IPS-18a (cell line): ENCODE data around the gene TCAF1.

ENCODE experiments used
- H3K27ac ChIP-seq: one replicate; pipeline ENCODE4 v1.5.1; 2013; ENCODE audit warnings: low read length
- H3K27me3 ChIP-seq: one replicate; pipeline ENCODE4 v1.6.1; 2013; ENCODE audit warnings: mild to moderate bottlenecking, low read length; ENCODE audit not compliant: control insufficient read depth, insufficient read depth
- H3K36me3 ChIP-seq: one replicate; pipeline ENCODE4 v1.6.1; 2013; ENCODE audit warnings: low read depth, low read length; ENCODE audit not compliant: control insufficient read depth
- H3K4me1 ChIP-seq: one replicate; pipeline ENCODE4 v1.6.1; 2013; ENCODE audit warnings: low read depth, low read length; ENCODE audit not compliant: control insufficient read depth
- H3K4me3 ChIP-seq: one replicate; pipeline ENCODE4 v1.5.1; 2013; ENCODE audit warnings: low read length
- H3K9ac ChIP-seq: one replicate; pipeline ENCODE4 v1.6.1; 2013; ENCODE audit warnings: mild to moderate bottlenecking, low read length, moderate library complexity
- H3K9me3 ChIP-seq: one replicate; pipeline ENCODE4 v1.6.1; 2013; ENCODE audit warnings: low read depth, low read length; ENCODE audit not compliant: control insufficient read depth

Gene TCAF1

GRCh38 chr7:143901668-143902331 is at the start of gene TCAF1:
TCAF1 (minus strand) TSS chr7:143902176; CDS start chr7:143876608, 25,568 bp downstream.
- Histone ChIP-seq H3K9ac (peak within 1 kb of the TSS; percentile 95), H3K27ac (peak within 1 kb of the TSS; percentile 93), H3K4me3 (peak within 1 kb of the TSS; percentile 99), H3K36me3 (no peaks in the 10 kb centered on the region), H3K9me3 (no peaks in the 10 kb centered on the region), H3K4me1 (peaks cover 34% of the 10 kb centered on the region), H3K27me3 (peaks cover 6% of the 10 kb centered on the region)

GRCh38 chr7:143948733-143949132 is 46.8 kb upstream of the TCAF1 start:
- Histone ChIP-seq H3K9me3 (no peaks in the 10 kb centered on the region), H3K9ac (no peak overlapping the region), H3K4me1 (no peaks in the 10 kb centered on the region), H3K36me3 (no peaks in the 10 kb centered on the region), H3K27ac (no peak overlapping the region), H3K4me3 (no peak overlapping the region), H3K27me3 (no peaks in the 10 kb centered on the region)

GRCh38 chr7:143947111-143947510 is 45.1 kb upstream of the TCAF1 start:
- H3K27ac ChIP-seq = no peak overlapping the region
- H3K27me3 ChIP-seq = no peaks in the 10 kb centered on the region
- no peak overlapping the region for H3K9ac ChIP-seq
- no peaks in the 10 kb centered on the region for H3K4me1 ChIP-seq
- no peak overlapping the region for H3K4me3 ChIP-seq
- H3K9me3 ChIP-seq = no peaks in the 10 kb centered on the region
- no peaks in the 10 kb centered on the region for H3K36me3 ChIP-seq

- no peak overlapping the region for H3K27ac ChIP-seq
- H3K27me3 ChIP-seq = no peaks in the 10 kb centered on the region
- H3K4me1 ChIP-seq = no peaks in the 10 kb centered on the region
- H3K36me3 ChIP-seq = no peaks in the 10 kb centered on the region
- H3K4me3 ChIP-seq = no peak overlapping the region
- no peak overlapping the region for H3K9ac ChIP-seq
- no peaks in the 10 kb centered on the region for H3K9me3 ChIP-seq
Measured at GRCh38 chr7:143945423-143945822, 43.4 kb upstream of the TCAF1 start.

- Histone ChIP-seq H3K4me1 (no peaks in the 10 kb centered on the region), H3K27ac (no peak overlapping the region), H3K27me3 (no peaks in the 10 kb centered on the region), H3K9me3 (no peaks in the 10 kb centered on the region), H3K9ac (no peak overlapping the region), H3K36me3 (no peaks in the 10 kb centered on the region), H3K4me3 (no peak overlapping the region)
Measured at GRCh38 chr7:143938379-143939243, 36.6 kb upstream of the TCAF1 start.

GRCh38 chr7:143936087-143937009 is 34.4 kb upstream of the TCAF1 start:
- Histone ChIP-seq H3K4me3 (no peak overlapping the region), H3K27ac (no peak overlapping the region), H3K9ac (no peak overlapping the region), H3K4me1 (no peaks in the 10 kb centered on the region), H3K9me3 (no peaks in the 10 kb centered on the region), H3K27me3 (no peaks in the 10 kb centered on the region), H3K36me3 (no peaks in the 10 kb centered on the region)

GRCh38 chr7:143934526-143935325 is 32.8 kb upstream of the TCAF1 start, which contains the start of gene OR2F2:
OR2F2 (plus strand) TSS chr7:143935233; CDS start chr7:143935233, 0 bp downstream.
- H3K9ac ChIP-seq = no peak within 1 kb of the TSS
- no peaks in the 10 kb centered on the region for H3K9me3 ChIP-seq
- no peaks in the 10 kb centered on the region for H3K4me1 ChIP-seq
- no peak within 1 kb of the TSS for H3K4me3 ChIP-seq
- H3K27ac ChIP-seq = no peak within 1 kb of the TSS
- H3K36me3 ChIP-seq = no peaks in the 10 kb centered on the region
- no peaks in the 10 kb centered on the region for H3K27me3 ChIP-seq

GRCh38 chr7:143931739-143932138 is 29.8 kb upstream of the TCAF1 start:
- H3K9ac ChIP-seq = no peak overlapping the region
- no peaks in the 10 kb centered on the region for H3K4me1 ChIP-seq
- H3K27me3 ChIP-seq = no peaks in the 10 kb centered on the region
- H3K4me3 ChIP-seq = no peak overlapping the region
- no peaks in the 10 kb centered on the region for H3K9me3 ChIP-seq
- H3K36me3 ChIP-seq = no peaks in the 10 kb centered on the region
- H3K27ac ChIP-seq = no peak overlapping the region

- H3K4me1 ChIP-seq = no peaks in the 10 kb centered on the region
- H3K9ac ChIP-seq = no peak overlapping the region
- H3K27ac ChIP-seq = no peak overlapping the region
- no peak overlapping the region for H3K4me3 ChIP-seq
- no peaks in the 10 kb centered on the region for H3K27me3 ChIP-seq
- H3K9me3 ChIP-seq = no peaks in the 10 kb centered on the region
- H3K36me3 ChIP-seq = no peaks in the 10 kb centered on the region
Measured at GRCh38 chr7:143929224-143929920, 27.4 kb upstream of the TCAF1 start.

- Histone ChIP-seq H3K27me3 (no peaks in the 10 kb centered on the region), H3K9me3 (no peaks in the 10 kb centered on the region), H3K9ac (no peak overlapping the region), H3K27ac (no peak overlapping the region), H3K36me3 (no peaks in the 10 kb centered on the region), H3K4me3 (no peak overlapping the region), H3K4me1 (no peaks in the 10 kb centered on the region)
Measured at GRCh38 chr7:143924851-143925250, 22.9 kb upstream of the TCAF1 start.
